ENCODE results near the gene KDF1. TPM values are rescaled to one million over a fixed set of nuclear protein-coding genes. Genes with fewer than 3 reads are reported as not detected.
A peak's percentile ranks its signal among the peaks of the same experiment; 100 is the strongest.

The KDF1 gene
- total and polyA plus RNA-seq, 8 donors: 7.2 to 13.7 (median 9.2) TPM

DNA sequence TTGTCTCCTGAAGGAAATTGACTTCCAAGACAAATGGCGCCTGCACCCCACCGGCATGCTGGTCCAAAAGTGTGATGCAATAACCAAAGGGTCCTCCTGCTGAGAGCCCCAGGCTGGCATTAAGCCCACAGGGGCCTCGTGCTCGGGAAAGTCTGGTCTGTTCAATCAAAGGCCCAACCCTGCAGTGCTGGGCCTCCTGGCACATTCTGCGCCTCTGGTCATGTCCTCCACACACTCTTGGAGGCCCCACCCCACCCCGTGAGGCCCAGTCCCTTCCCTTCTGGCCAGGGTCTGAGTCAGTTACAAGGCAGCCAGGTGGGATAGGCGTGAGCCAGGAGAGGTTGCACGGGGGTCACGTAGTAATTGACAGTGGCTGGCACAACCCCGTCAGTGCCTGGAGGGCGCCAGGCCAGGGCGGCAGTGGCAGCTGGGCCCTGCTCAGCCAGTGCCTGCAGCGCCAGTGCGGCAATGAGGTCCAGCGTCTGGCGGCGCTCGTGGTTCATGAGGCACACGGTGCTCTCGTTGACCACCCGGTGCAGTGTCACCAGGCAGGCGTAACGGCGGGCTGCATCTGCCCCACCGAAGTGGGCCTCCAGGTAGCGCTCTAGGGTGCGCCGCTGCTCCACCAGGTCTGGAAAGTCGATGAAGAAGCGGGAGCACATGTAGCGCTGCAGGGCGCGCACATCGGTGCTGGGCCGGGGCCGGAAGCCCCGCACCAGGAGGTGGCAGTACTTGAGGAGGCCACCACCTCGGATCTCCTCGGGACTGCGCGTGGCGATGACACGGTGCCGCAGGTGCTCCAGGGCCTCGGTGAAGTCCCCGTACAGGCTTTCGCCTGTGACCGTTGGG lies 45.6 kb upstream of the KDF1 start:
- intact Hi-C loops (cut with DNase I): no loop called here
- TF ChIP-seq CTCF (IDR thresholded peaks at IDR 0.05): no peak
- 86 to 87% methylated on average over 48 of the region's 48 CpGs for WGBS, 2 donors
- DNase-seq (peak in 2 of 6 donors; percentile 23 to 67), FAIRE-seq (no peak), ATAC-seq (no peak)
- no peak overlapping the region for H3K27ac ChIP-seq
- H3K36me3 ChIP-seq: no peaks in the 10 kb centered on the region
- H3K9me3 ChIP-seq: no peaks in the 10 kb centered on the region
- no peaks in the 10 kb centered on the region for H3K27me3 ChIP-seq
- no peak overlapping the region for H3K4me3 ChIP-seq
- H3K4me1 ChIP-seq: peaks cover 4 to 12% (median 11%) of the 10 kb centered on the region in 3 donors

DNA sequence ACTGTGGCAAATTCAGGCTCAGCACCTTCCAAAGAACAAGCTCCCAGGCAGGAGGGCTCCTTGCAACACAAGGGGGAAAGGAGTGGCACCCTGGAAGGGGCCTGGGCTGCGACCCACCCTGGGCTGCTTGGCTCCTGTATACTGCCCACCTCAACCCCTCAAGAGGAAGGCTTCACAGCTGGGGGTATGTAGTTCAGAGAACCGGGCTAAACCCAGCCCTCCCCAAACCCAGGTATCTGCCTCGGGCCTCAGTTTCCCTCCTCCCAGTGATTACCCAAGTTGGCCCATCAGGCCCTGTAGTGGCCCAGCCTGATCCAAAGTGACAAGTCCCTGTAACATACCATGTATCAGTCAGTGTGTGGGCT lies 44.9 kb upstream of the KDF1 start:
- Histone ChIP-seq H3K4me1 (peaks cover under 1 to 11% (median 7%) of the 10 kb centered on the region in 3 donors), H3K9me3 (no peaks in the 10 kb centered on the region), H3K27me3 (no peaks in the 10 kb centered on the region), H3K27ac (no peak overlapping the region), H3K4me3 (no peak overlapping the region), H3K36me3 (no peaks in the 10 kb centered on the region)
- ATAC-seq (no peak), FAIRE-seq (no peak), DNase-seq (no peak)
- 81% methylated on average over 3 of the region's 3 CpGs for WGBS, 2 donors
- no peak for TF ChIP-seq CTCF (IDR thresholded peaks at IDR 0.05)
- intact Hi-C loops (cut with DNase I): no loop called here

DNA sequence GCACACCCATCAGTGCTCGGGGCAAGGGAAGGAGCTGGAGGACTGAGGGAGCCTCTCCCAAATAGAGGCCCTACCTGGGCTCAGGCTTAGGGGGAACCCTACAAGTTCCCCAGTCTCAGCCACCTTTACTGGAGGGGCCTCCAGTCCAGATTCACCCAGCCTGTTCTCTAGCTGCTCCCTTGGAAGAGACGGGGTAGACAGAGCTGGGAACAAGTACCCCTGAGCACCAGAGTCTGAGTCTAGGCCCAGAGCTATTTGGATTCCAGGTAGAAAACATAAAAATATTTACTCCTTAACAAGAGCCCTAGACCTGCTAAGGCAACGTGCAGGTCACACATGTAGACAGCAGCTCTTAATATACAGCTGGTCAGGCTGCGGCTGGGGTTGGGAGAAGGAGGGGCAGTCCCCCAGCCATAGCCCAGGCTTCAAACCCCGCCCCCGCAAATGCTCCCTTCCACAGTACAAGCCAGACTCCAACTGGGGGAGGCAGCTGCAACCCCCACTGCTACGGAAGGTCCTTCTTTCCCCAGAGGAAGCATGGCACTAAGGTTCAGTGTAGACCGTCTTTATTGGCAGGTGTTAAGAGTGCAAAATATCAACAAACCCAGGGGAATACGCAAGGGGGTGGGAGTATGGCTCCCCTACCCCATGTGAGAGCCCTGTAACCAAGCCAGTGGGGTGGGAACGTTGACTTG lies 44.4 kb upstream of the KDF1 start:
- H3K4me1 ChIP-seq: peaks cover 0 to 8% (median 2%) of the 10 kb centered on the region in 3 donors
- no peak overlapping the region for H3K27ac ChIP-seq
- TF ChIP-seq CTCF (IDR thresholded peaks at IDR 0.05): no peak
- no peaks in the 10 kb centered on the region for H3K36me3 ChIP-seq
- no peaks in the 10 kb centered on the region for H3K9me3 ChIP-seq
- DNase-seq (peak in 1 of 6 donors; percentile 21), FAIRE-seq (no peak), ATAC-seq (peak in 3 of 4 donors; percentile 27 to 34 (median 31))
- H3K4me3 ChIP-seq: no peak overlapping the region
- H3K27me3 ChIP-seq: no peaks in the 10 kb centered on the region
- intact Hi-C loops (cut with DNase I): no loop called here
- WGBS, 2 donors: 61 to 67% methylated on average over 10 of the region's 10 CpGs

DNA sequence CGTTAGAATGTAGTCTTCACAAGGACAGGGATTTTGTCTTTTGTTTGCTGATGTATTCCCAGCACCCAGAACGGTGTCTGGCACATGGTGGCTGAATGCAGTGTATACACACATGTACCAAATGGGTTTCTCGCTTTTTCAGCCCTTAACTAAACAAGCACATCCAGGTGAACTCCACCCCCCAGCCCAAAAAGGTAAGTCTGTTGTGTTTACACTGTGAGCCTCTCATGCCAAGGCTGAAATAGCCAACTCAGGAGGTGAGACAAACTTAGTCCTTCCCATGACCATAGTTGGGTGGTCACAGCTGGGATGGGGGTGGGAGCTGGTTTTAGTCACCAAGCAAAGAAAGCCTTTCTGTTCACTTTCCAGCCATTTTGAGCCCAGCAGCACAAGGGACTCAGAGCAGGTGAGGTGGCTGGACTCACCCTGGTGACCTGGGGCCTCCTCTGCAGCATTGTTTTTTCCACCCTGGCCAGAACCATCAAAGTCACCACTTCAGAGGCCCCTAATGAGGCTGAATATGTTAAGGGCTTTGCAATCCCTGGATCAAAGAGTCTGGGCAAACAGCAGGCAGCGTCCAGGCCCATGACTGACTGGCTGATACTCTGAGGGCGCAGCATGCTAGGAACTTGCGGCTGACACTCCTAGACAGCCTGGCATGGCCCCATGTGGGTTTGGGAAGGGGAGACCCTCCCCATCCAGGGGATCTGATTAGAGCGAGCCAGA lies 43.6 kb upstream of the KDF1 start:
- peaks cover 0 to 2% (median under 1%) of the 10 kb centered on the region in 3 donors for H3K4me1 ChIP-seq
- no peak for ATAC-seq
- WGBS, 2 donors: 68 to 78% methylated on average over 7 of the region's 7 CpGs

More for the DNA sequence above, 43.6 kb upstream of the KDF1 start:
- Histone ChIP-seq H3K36me3 (no peaks in the 10 kb centered on the region), H3K4me3 (no peak overlapping the region), H3K27ac (no peak overlapping the region), H3K27me3 (no peaks in the 10 kb centered on the region), H3K9me3 (no peaks in the 10 kb centered on the region)
- no peak for DNase-seq
- TF ChIP-seq CTCF (IDR thresholded peaks at IDR 0.05): no peak
- intact Hi-C loops (cut with DNase I): no loop called here
- FAIRE-seq: no peak

Data from pancreas (tissue), 10 donors.